ENCODE measurements around the gene CPS1.

Gene CPS1

DNA sequence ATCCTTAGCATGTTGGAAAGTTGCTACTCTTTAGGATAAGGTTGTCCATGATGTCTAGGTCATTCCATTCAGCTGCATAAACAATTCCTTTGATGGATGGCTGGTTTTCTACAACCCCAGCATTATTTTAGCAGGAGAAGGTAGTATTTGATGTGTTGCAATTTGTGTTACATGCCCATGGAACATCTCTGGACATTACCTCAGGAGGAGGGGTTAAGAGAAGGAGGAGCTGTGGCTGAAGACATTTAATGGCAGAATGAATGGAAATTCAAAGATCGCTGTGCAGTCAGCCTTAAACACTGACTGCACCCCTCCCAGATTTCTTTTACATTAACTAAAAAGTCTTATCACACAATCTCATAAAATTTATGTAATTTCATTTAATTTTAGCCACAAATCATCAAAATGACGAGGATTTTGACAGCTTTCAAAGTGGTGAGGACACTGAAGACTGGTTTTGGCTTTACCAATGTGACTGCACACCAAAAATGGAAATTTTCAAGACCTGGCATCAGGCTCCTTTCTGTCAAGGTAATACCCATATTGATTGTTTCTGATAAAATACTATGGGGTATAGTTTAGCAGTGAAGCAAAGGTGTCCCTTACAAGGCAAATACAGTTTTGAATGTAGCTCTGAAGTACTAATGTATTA is at the start of gene CPS1:
Gene CPS1, plus strand, starts transcription at position 271 of the 652 bp plus-strand sequence. Its CDS starts 135 bp downstream, at position 406.
- no peak for DNase-seq (ENCODE audit: low read depth in 3 of 3)

- no peak for DNase-seq (ENCODE audit: low read depth in 3 of 3)
Observed at GRCh38 chr2:210515911-210516310, 40.5 kb upstream of the CPS1 start.

GRCh38 chr2:210517264-210517663 is 39.1 kb upstream of the CPS1 start:
- DNase-seq (ENCODE audit: low read depth in 3 of 3) = no peak

DNA sequence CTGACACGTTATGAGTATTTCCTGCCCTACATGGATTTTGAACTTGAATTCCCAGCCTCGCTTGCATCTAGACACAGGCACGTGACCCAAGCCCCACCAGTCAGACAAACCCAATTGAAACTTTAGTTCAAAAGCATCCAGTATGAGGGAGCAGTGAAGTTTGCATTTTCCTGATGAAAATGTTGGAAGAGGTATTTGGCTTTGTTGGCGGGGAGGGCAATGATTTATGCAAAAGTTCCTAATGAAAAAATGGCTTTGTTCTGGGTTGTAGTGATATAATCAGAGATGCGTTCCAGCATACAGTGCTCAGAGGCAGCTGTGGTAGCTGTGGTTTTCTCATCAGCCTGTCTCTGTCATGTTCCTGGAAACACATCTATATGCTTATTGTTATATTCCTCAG is 36.8 kb upstream of the CPS1 start:
- DNase-seq (ENCODE audit: low read depth in 3 of 3) = no peak

GRCh38 chr2:210522399-210522798 is 34.0 kb upstream of the CPS1 start:
- no peak for DNase-seq (ENCODE audit: low read depth in 3 of 3)

GRCh38 chr2:210523650-210524289 is 32.6 kb upstream of the CPS1 start:
- no peak for DNase-seq (ENCODE audit: low read depth in 3 of 3)

GRCh38 chr2:210524533-210524932 is 31.9 kb upstream of the CPS1 start:
- DNase-seq (ENCODE audit: low read depth in 3 of 3) = no peak

DNA sequence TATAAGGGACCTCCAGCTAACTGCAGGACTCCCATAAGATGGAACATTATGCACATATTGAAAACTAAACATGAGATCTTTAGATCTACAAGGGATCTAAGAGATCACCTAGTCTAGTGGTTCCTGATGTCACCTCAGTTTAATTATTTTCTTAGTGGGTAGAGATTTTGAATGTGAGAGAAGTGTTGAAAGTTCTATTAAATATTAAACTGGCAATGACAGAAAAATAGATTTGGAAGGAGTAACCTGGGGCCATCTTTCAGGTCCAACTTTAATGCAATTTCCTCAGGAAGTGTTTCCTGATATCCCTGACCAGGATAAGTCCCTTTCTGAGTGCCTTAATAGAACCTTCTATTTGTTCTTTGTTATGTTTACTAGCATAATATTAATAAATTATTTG is 29.1 kb upstream of the CPS1 start:
- DNase-seq (ENCODE audit: low read depth in 3 of 3) = no peak

DNA sequence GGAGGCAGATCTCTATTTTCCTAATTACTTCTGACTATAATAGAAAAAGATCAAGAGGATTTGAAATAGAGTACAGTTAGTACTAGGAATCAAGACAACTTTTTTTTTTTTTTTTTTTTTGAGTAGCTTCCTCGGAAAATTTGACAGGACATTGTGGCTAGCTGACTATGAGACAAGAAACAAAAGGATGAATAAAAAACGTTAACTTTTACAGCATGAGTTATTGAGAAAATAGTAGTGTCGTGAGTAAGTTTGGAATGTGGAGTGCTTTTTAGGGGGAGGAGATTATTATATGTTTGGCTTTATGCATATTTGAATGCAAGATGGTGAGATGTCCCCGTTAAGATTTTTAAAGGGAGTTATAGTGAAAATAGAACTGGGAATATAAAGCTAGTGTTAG is 27.7 kb upstream of the CPS1 start:
- no peak for DNase-seq (ENCODE audit: low read depth in 3 of 3)

DNA sequence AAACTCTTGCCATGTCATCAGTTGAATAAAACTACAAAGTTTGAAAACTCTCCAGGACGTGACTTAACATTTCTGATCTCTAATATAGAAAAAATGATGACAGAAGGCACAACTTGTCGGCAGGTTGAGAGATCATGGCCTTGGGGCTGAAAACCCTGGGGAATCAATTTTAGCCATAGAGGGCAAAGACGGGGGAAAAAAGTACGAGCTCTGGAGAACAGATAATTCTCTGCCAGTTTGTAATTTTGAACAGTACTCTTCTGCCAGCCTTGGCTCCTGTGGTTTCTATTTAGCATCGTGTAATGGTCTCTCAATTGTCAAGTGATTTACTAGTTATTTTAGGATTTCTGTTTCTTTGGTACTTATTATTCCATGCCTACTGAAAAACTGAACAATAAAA is 25.3 kb upstream of the CPS1 start:
- DNase-seq (ENCODE audit: low read depth in 3 of 3) = no peak

DNA sequence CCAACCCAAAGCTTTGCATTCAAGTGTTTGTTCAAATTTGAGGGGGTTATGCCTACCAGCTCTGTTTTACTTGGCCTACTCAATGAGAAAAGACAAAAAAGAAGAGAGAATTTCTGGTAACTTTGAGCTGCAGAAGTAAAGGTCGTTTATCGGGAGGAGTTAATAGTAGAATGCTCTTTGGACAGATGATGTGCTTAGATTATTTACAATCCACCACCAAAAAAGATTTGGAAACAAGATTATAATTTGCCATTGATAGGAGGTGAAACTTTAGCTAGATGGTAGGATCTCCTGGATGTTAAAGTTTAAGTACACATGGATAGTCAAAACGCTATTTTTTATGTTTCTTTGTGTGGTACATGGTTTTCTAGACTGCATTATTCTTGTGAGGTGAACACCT is 24.9 kb upstream of the CPS1 start:
- no peak for DNase-seq (ENCODE audit: low read depth in 3 of 3)

DNA sequence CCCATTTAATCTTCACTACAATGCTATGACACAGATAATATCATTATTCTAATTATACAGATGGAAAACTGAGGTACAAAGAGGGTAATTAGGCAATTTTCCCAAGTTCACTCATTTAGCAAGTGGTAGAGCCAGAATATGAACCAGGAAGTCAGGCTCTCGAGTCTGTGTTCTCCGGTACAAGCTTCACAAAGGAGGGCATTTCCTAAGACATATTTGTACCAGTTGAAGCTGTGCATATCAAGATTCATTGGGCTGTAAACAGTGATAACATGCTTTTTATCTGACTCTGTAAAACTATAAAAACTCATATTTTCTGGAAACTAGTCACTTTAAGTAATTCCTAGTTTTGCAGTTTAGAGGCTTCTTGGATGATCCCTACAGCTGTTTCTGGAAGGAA is 23.0 kb upstream of the CPS1 start:
- DNase-seq (ENCODE audit: low read depth in 3 of 3) = no peak

DNA sequence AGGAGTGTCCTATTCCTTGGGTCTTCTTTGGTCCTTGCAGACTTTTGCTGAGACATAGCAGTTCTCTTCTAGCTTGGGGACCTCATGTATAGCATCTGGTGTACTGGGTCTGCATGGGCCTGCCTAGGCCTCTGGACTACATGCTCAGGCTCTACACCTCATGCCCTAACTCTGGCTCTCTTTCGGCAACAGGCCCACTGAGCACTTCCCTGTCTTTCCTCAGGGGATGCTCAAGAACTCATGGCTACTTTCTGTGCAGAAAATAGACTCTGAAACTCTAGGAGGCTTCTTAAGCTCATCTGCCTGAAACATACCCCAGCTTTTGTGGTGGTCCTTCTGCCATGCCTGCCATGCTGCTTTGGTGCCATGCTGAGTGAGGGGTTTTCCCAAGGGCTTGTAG is 21.5 kb upstream of the CPS1 start:
- no peak for DNase-seq (ENCODE audit: low read depth in 3 of 3)

DNA sequence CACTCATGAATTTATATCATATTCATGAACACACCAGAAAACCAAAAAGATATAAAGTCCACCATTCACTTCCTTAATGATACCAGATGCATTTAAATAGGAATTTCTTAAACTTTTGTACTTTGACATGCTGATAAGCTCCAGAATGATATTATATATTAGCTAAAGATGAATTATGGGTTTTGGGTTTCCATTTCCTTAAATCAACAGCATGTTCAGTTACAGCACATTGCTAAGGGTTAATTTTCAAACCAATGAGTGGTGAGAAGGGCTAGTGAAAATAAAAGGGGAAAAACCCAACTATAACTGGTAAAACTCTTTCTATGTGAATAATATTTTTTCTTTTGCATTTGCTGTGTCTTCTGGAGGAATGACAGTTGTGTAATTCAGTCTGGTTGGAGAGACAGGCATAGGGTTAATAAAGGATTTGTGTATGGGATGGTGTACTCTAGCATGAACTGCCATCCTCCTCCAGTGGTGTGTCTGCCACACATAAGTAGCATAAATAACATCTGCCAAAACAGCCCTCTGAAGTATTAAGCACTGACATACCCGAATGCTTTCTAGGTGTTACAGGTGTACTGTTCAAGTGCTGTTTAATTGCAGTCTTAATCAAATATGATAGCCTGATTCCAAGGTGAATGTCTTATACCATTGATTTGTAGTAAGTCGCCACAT is 19.3 kb upstream of the CPS1 start:
- no peak for DNase-seq (ENCODE audit: low read depth in 3 of 3)

GRCh38 chr2:210539035-210539434 is 17.4 kb upstream of the CPS1 start:
- no peak for DNase-seq (ENCODE audit: low read depth in 3 of 3)

- no peak for DNase-seq (ENCODE audit: low read depth in 3 of 3)
Observed at GRCh38 chr2:210539578-210540416, 16.6 kb upstream of the CPS1 start.

- DNase-seq (ENCODE audit: low read depth in 3 of 3) = no peak
Observed at GRCh38 chr2:210540471-210540870, 15.9 kb upstream of the CPS1 start.

GRCh38 chr2:210540900-210541289 is 15.5 kb upstream of the CPS1 start:
- no peak for DNase-seq (ENCODE audit: low read depth in 3 of 3)

- no peak for DNase-seq (ENCODE audit: low read depth in 3 of 3)
Observed at GRCh38 chr2:210541290-210541902, 15.0 kb upstream of the CPS1 start.

DNA sequence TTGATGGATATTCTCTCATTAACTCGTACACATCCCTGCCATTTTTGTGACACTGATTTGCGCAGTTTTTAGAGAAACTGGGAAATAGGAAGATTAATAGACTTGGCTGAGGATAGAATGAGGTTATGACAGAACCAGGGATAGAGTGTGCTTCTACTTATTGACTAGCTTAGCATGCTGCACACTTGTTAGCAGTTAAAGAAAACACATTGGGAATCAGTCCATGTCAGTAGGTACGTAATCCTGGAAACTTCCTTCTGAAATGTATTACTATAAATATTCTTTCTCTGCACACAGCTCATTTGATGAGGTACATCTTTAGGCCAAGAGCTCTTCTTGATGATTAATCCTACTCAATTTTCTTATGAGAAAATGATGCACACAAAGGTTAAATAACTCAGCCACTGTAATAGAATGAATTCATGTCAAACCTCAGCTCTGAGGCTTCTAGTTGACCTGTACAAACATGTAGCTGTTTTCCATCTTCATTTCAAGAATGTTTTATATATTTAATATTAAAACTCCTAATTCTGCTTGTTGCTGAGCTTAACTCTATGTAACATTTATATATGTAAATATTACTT is 12.3 kb upstream of the CPS1 start:
- DNase-seq (ENCODE audit: low read depth in 3 of 3) = no peak

DNA sequence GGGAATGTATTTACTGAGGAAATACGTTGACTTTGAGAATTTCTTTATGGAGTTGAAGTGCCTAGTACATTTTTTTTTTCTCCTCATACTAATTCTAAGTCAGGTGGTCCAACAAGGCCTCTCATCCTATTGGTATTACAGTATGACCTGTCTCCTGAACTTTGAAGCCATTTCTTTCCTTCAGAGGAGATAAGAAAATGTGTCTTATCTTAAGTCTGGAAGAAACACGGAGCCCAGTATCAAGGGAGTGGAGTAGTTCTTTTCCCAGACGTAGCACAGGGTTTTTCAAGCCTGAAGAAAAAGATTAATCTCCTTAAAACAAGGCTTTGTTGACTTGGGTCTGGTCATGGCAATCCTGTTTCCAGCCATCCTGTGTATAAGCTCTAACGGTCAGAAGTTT is 11.6 kb upstream of the CPS1 start:
- no peak for DNase-seq (ENCODE audit: low read depth in 3 of 3)
